Kidney epithelial cell (primary cell): Measurements from ENCODE around the gene PANX2. TPM values are rescaled to one million over a fixed set of nuclear protein-coding genes. Genes with fewer than 3 reads are reported as not detected.

Source experiments
- DNase-seq: peaks from one replicate; pipeline ENCODE4 v3.0.0-alpha.2; 2010; ENCODE audit warnings: low read depth
- H3K27me3 ChIP-seq: 2 replicates; pipeline ENCODE4 v1.6.0; 2011; ENCODE audit warnings: low read length; ENCODE audit not compliant: control insufficient read depth, insufficient read depth
- H3K36me3 ChIP-seq: 2 replicates; pipeline ENCODE4 v1.5.1; 2011; ENCODE audit warnings: low read length; ENCODE audit not compliant: control insufficient read depth, insufficient read depth
- H3K4me3 ChIP-seq: 2 replicates; pipeline ENCODE4 v1.5.1; 2011; ENCODE audit warnings: low read depth, mild to moderate bottlenecking, control low read depth, low read length
- total RNA-seq: library from RNA; depleted of rRNA; stranded (reverse); fragments of >200 nt; gene quantifications from 2 replicates; pipeline ENCODE4 v1.2.3, GENCODE V29; 2015
- TF ChIP-seq, protein P1 (sequence below): IDR thresholded peaks from 2 replicates; pipeline ENCODE4 v1.5.1; 2011; ENCODE audit warnings: mild to moderate bottlenecking, moderate library complexity, low read length, control low read depth, inconsistent platforms; ENCODE audit not compliant: insufficient read depth, poor library complexity, severe bottlenecking

PANX2 gene
- total RNA-seq, 1 donor from 2014 or later, result 0.33 TPM

DNA sequence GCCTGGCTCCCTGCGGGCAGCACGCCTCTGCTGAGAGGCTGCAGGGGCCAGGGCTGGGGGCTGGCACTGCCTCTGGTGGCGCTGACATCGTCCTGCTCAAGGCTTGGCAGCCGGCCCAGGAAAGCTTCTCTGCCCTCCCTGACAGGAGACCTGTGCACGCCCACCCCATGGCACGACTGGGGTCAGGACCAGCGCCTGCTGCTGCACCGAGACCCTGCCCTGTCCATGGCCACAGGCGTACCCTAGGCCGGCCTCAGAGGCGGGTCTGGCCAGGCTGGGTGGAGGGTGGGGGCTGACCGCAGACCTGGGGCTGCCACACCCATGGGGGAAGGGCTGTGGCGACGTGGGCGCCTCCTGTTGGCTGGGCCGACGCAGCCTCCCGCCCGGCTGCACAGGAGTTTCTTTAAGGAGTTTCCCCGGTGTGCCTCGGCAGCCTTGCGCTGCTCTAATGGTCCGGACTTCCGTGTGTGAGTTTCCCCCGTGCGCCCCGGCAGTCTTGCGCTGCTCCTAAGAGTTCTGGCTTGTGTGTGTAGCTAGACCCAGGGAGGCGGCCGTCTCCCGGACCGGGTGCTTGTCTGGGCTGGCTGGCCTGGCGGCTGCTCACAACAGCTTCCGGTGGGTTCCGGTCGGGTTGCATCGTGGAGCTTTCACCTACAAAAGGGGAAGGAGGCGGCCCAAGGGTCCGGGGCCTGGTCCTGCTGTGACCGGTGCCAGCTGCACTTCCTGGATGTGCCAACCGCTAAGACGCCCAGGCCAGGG is 19.8 kb downstream of the PANX2 start:
- TF ChIP-seq, protein P1, sequence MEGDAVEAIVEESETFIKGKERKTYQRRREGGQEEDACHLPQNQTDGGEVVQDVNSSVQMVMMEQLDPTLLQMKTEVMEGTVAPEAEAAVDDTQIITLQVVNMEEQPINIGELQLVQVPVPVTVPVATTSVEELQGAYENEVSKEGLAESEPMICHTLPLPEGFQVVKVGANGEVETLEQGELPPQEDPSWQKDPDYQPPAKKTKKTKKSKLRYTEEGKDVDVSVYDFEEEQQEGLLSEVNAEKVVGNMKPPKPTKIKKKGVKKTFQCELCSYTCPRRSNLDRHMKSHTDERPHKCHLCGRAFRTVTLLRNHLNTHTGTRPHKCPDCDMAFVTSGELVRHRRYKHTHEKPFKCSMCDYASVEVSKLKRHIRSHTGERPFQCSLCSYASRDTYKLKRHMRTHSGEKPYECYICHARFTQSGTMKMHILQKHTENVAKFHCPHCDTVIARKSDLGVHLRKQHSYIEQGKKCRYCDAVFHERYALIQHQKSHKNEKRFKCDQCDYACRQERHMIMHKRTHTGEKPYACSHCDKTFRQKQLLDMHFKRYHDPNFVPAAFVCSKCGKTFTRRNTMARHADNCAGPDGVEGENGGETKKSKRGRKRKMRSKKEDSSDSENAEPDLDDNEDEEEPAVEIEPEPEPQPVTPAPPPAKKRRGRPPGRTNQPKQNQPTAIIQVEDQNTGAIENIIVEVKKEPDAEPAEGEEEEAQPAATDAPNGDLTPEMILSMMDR, result peak; percentile 51
- H3K27me3 ChIP-seq, result no peaks in the 10 kb centered on the region
- H3K4me3 ChIP-seq, result peak overlapping the region; percentile 32
- no peaks in the 10 kb centered on the region for H3K36me3 ChIP-seq
- no peak for DNase-seq

DNA sequence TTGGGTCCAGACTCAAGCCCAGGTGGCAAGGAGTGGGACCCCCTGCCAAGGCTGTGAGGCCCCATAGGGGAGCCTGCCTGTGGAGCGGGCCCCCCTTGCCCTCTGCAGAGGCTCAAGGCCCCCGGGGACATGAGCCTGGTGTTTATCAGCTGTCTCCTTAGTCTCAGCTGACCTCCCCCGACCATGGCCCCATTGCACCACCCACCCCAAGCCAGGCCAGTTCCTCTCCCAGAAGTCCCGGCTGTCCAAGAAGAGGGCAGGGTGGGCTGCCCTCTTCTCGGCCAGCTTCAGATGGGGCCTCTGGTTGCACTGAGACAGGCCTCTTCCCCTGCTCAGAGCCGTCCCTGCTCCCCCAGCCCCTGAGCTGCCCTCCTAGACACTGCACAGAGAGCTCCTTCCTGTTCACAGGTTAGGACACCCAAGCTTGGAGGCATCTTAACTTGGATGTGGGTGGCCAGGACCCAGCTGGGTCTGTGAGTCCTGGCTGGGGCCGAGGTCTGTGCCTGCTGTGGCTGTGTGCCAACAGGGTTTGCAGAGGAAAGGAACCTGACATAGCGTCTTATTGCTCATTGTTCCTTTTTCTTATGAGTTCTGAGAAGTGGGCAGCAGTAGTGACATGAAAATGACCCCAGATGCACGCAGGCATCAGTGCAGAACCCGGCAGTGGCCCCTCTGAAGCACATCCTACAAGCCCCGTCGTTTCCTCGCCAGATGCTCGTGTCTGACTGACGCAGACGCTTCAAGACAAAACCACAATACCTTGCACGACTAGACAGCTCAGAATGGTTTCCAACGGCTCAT is 20.6 kb downstream of the PANX2 start:
- no peak for DNase-seq
- TF ChIP-seq, protein P1, result no peak
- Histone ChIP-seq H3K4me3 (peak overlapping the region; percentile 32), H3K36me3 (no peaks in the 10 kb centered on the region), H3K27me3 (no peaks in the 10 kb centered on the region)

DNA sequence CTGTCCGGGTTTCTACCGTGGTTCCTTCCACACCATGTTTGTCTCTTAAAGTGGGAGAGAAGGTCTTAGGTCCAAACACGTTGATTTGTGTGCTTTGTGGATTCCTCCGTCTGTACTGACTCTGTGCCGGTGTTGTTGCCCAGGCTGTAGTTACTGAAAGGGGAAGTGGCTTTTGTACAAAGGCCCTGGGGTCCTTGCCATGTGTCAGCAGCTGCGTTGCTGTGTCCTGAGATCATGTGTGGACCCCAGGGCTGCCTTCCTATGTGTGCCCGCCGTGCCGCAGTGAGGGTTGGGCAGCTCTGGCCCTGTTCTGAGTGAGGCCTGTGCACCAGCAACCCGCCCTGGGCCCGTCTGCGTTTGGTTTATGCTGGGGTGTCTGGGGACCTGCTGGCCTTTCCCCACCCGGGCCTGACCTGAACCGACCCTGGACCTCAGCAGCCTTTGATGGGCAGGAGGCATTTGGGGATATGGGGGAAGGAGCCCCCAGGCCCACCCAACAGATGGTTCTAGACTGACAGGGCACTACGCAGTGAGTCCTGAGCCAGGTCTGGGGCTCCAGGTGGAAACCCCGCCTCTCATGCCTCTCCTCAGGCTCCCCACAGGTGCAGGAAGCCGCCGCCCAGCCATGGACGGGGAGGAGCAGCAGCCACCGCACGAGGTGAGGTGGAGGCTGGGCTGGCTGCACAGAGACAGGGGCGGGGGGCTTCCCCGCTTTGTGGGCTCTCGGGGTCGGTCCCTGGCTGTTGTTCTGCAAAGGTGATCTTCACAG is 22.1 kb downstream of the PANX2 start:
- H3K36me3 ChIP-seq, result no peaks in the 10 kb centered on the region
- TF ChIP-seq, protein P1, result no peak
- no peak overlapping the region for H3K4me3 ChIP-seq
- no peak for DNase-seq
- no peaks in the 10 kb centered on the region for H3K27me3 ChIP-seq

DNA sequence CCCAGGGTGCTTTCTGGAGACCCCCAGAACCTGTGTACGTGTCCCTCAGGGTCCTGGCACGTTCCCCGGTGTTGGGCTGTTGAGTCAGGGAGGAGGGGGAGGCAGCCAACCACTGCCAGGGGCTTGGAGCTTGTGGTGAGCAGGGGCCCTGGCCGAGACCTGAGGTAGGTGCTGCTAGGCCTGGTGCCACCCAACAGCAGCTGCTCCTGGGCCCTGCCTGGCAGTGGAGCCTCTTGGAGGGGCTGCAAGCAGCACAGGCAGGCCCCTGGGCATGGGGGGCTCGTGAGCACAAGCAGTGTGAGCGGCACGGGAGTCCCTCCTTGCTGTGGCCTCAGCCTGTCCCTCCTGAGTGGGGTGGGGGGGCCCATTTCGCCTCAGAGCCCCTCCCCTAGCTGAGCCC is 23.1 kb downstream of the PANX2 start:
- no peak for DNase-seq
- no peaks in the 10 kb centered on the region for H3K27me3 ChIP-seq
- no peaks in the 10 kb centered on the region for H3K36me3 ChIP-seq
- H3K4me3 ChIP-seq, result no peak overlapping the region
- TF ChIP-seq, protein P1, result no peak

DNA sequence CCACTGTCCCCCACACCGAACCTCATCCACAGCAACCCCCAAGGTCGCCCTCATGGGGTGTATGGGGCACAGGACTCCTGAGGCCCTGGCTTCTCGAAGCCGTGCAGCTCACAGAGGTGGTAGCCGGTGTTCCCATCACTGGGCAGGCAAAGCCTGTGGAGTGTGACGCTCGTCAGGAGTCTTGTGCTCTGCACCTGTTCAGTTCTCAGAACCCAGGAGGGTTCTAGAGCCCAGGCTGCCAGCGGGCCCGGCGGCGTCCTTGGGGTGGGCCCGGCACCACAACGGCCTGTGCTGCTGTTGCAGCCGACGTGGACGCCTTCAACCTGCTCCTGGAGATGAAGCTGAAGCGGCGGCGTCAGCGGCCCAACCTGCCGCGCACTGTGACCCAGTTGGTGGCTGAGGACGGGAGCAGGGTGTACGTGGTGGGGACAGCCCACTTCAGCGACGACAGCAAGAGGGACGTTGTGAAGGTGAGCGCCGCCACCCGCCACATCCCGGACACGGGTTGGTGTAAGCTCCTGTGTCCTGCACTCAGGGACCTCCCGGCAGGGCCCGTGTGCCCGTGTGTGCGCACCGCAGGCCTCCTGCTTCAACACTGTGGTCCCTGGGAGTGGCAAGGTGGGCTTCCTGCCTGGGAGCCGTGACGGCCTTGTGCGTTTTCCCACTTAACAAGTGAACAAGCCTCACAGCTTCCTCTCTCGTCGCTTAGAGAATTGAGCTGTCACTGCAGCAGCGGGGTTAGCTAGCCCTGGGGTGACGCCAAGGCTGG is 23.7 kb downstream of the PANX2 start:
- H3K36me3 ChIP-seq, result no peaks in the 10 kb centered on the region
- TF ChIP-seq, protein P1, result no peak

More for the DNA sequence above, 23.7 kb downstream of the PANX2 start:
- Histone ChIP-seq H3K4me3 (no peak overlapping the region), H3K27me3 (no peaks in the 10 kb centered on the region)
- DNase-seq, result no peak
